Left lung (tissue), 10 donors: ENCODE data around the gene EXD3. TPM values are rescaled to one million over a fixed set of nuclear protein-coding genes. Genes with fewer than 3 reads are reported as not detected.

Experiments
- ATAC-seq: fragments of 200-7000 bp; cut with Tn5 transposase; one replicate; pipeline ENCODE4 v1.9.1; 2020; ENCODE audit warnings: moderate library complexity
- DNase-seq, 4 donors: peaks; one replicate each; pipeline ENCODE4 v3.0.0-alpha.2; 2013 to 2020
- H3K27ac ChIP-seq, 2 donors: fragments of 200-600 bp; sonication (generic) in 1 of 2; one replicate each; pipeline versions ENCODE4 v1.5.0 to v1.8.0; 2020 to 2021
- H3K27me3 ChIP-seq, 2 donors: fragments of 200-600 bp; sonication (generic) in 1 of 2; one replicate each; pipeline versions ENCODE4 v1.5.0 to v1.8.0; 2020 to 2021
- H3K36me3 ChIP-seq, 2 donors: fragments of 200-600 bp; sonication (generic) in 1 of 2; one replicate each; pipeline versions ENCODE4 v1.5.0 to v1.8.0; 2020 to 2021
- H3K4me1 ChIP-seq, 2 donors: fragments of 200-600 bp; one replicate each; pipeline ENCODE4 v1.8.0; 2021
- H3K4me3 ChIP-seq, 2 donors: fragments of 200-600 bp; sonication (generic) in 1 of 2; one replicate each; pipeline versions ENCODE4 v1.5.0 to v1.8.0; 2020 to 2021; ENCODE audit warnings: mild to moderate bottlenecking in 1 of 2
- H3K9me3 ChIP-seq, 2 donors: fragments of 200-600 bp; sonication (generic) in 1 of 2; one replicate each; pipeline versions ENCODE4 v1.5.0 to v1.8.0; 2020 to 2021
- CTCF ChIP-seq, 2 donors: fragments of 200-600 bp; sonication (generic) in 1 of 2; IDR thresholded peaks; one replicate each; pipeline versions ENCODE4 v1.5.0 to v1.8.0; 2021; ENCODE audit warnings: antibody characterized with exemption in 2 of 2
- intact Hi-C, 2 donors: fragments of 100-400 bp; cut with DNase I; formaldehyde crosslinking; loops; one replicate each; pipeline versions ENCODE4 v1.11.2 to v1.14.2; 2022
- polyA plus RNA-seq, 6 donors: library from polyadenylated mRNA; unstranded; fragments of 120-200 nt; gene quantifications; one replicate each; pipeline ENCODE4 v1.2.1, GENCODE V29; 2013; ENCODE audit not compliant: insufficient read length in 6 of 6
- total RNA-seq, 2 donors: library from RNA; stranded (reverse); fragmentation: NEBNext Ultra II Directional; extraction: Animal tissue kit (Norgen Biotek cat#: 25700); gene quantifications; one replicate each; pipeline ENCODE4 v1.2.1, GENCODE V29; 2021
- donor health status: DM: no; HTN: yes; CAD: no.
- donor health status: DM: no; HTN: no; CAD: no.

Gene EXD3
- total and polyA plus RNA-seq, 8 donors: 13.2 to 21.8 (median 16.6) TPM

- no peaks in the 10 kb centered on the region for H3K27me3 ChIP-seq
- peaks cover 0 to 19% of the 10 kb centered on the region in 2 donors for H3K4me1 ChIP-seq
- H3K36me3 ChIP-seq: peaks cover 0 to 6% of the 10 kb centered on the region in 2 donors
- H3K4me3 ChIP-seq: no peak overlapping the region
- H3K9me3 ChIP-seq: no peaks in the 10 kb centered on the region
- intact Hi-C loops: no loop called here
- TF ChIP-seq CTCF (IDR thresholded peaks at IDR 0.05): no peak
- ATAC-seq (peak; percentile 52), DNase-seq (no peak)
- H3K27ac ChIP-seq: peak overlapping the region; percentile 76 to 80
These were observed 31.6 kb downstream of the EXD3 start for GRCh38 chr9:137391411-137391754.

GRCh38 chr9:137390553-137391410 lies 32.2 kb downstream of the EXD3 start:
- no peak for DNase-seq

GRCh38 chr9:137389428-137389746 lies 33.6 kb downstream of the EXD3 start:
- H3K27ac ChIP-seq: peak overlapping the region in 1 of 2 donors; percentile 71
- no peaks in the 10 kb centered on the region for H3K9me3 ChIP-seq
- no peak for ATAC-seq
- TF ChIP-seq CTCF (IDR thresholded peaks at IDR 0.05): no peak
- peaks cover 0 to 12% of the 10 kb centered on the region in 2 donors for H3K36me3 ChIP-seq
- H3K4me1 ChIP-seq: peaks cover 0 to 19% of the 10 kb centered on the region in 2 donors
- H3K4me3 ChIP-seq: no peak overlapping the region
- intact Hi-C loops: no loop called here
- H3K27me3 ChIP-seq: no peaks in the 10 kb centered on the region
- no peak for DNase-seq

More at GRCh38 chr9:137390553-137391410, 32.2 kb downstream of the EXD3 start:
- no peak overlapping the region for H3K4me3 ChIP-seq
- TF ChIP-seq CTCF (IDR thresholded peaks at IDR 0.05): no peak
- ATAC-seq: peak; percentile 16
- peak overlapping the region; percentile 76 to 80 for H3K27ac ChIP-seq
- H3K4me1 ChIP-seq: peaks cover 0 to 19% of the 10 kb centered on the region in 2 donors
- H3K27me3 ChIP-seq: no peaks in the 10 kb centered on the region
- peaks cover 0 to 6% of the 10 kb centered on the region in 2 donors for H3K36me3 ChIP-seq
- intact Hi-C loops: no loop called here
- H3K9me3 ChIP-seq: no peaks in the 10 kb centered on the region

GRCh38 chr9:137388589-137389427 lies 34.2 kb downstream of the EXD3 start:
- H3K27ac ChIP-seq: peak overlapping the region in 1 of 2 donors; percentile 71
- H3K36me3 ChIP-seq: peaks cover 0 to 12% of the 10 kb centered on the region in 2 donors
- intact Hi-C loops: no loop called here

More at GRCh38 chr9:137388589-137389427, 34.2 kb downstream of the EXD3 start:
- ATAC-seq (no peak), DNase-seq (no peak)
- Histone ChIP-seq H3K27me3 (no peaks in the 10 kb centered on the region), H3K9me3 (no peaks in the 10 kb centered on the region), H3K4me3 (no peak overlapping the region), H3K4me1 (peaks cover 0 to 19% of the 10 kb centered on the region in 2 donors)
- no peak for TF ChIP-seq CTCF (IDR thresholded peaks at IDR 0.05)
